GM23338 (cell line): ENCODE data around the gene SF3B4. TPM values are rescaled to one million over a fixed set of nuclear protein-coding genes. Genes with fewer than 3 reads are reported as not detected.
A peak's percentile ranks its signal among the peaks of the same experiment; 100 is the strongest.

Experiments used
- ATAC-seq: fragments of 200-7000 bp; cut with Tn5 transposase; 3 replicates; pipeline ENCODE4 v1.9.1; 2020
- DNase-seq: peaks from one replicate; pipeline ENCODE4 v3.0.0-alpha.2; 2015; ENCODE audit warnings: low spot score
- H2AFZ ChIP-seq: fragments of 200-600 bp; sonication (generic); 2 replicates; pipeline ENCODE4 v1.8.0; 2016; ENCODE audit warnings: antibody characterized with exemption, mild to moderate bottlenecking, moderate library complexity
- H3F3A ChIP-seq: fragments of 200-600 bp; sonication (generic); replicated peaks from 2 replicates; pipeline ENCODE4 v1.8.0; 2017; ENCODE audit warnings: antibody characterized with exemption, mixed run types, low read depth
- H3K27ac ChIP-seq: fragments of 200-600 bp; sonication (generic); 2 replicates; pipeline ENCODE4 v1.6.1; 2016; ENCODE audit warnings: low read depth
- H3K27me3 ChIP-seq: fragments of 200-600 bp; sonication (generic); 2 replicates; pipeline ENCODE4 v1.8.0; 2016; ENCODE audit warnings: mild to moderate bottlenecking, mixed run types, moderate library complexity; ENCODE audit not compliant: insufficient read depth
- H3K36me3 ChIP-seq: fragments of 200-600 bp; sonication (generic); 2 replicates; pipeline ENCODE4 v1.8.0; 2016; ENCODE audit warnings: mild to moderate bottlenecking; ENCODE audit not compliant: insufficient read depth
- H3K4me1 ChIP-seq: fragments of 200-600 bp; sonication (generic); 2 replicates; pipeline ENCODE4 v1.8.0; 2016; ENCODE audit warnings: mild to moderate bottlenecking, moderate library complexity; ENCODE audit not compliant: insufficient read depth
- H3K4me2 ChIP-seq: fragments of 200-600 bp; sonication (generic); 2 replicates; pipeline ENCODE4 v1.7.1; 2017; ENCODE audit warnings: mixed run types
- H3K4me3 ChIP-seq: fragments of 200-600 bp; sonication (generic); 2 replicates; pipeline ENCODE4 v1.6.1; 2016; ENCODE audit warnings: mixed run types
- H3K79me2 ChIP-seq: fragments of 200-600 bp; sonication (generic); replicated peaks from 2 replicates; pipeline ENCODE4 v1.8.0; 2017; ENCODE audit warnings: mild to moderate bottlenecking; ENCODE audit not compliant: insufficient read depth
- H3K9me2 ChIP-seq: fragments of 200-600 bp; sonication (generic); 2 replicates; pipeline ENCODE4 v1.8.0; 2017; ENCODE audit not compliant: insufficient read depth
- H4K20me1 ChIP-seq: fragments of 200-600 bp; sonication (generic); replicated peaks from 2 replicates; pipeline ENCODE4 v1.8.0; 2017; ENCODE audit warnings: mild to moderate bottlenecking; ENCODE audit not compliant: insufficient read depth
- H3K27ac Mint-ChIP-seq: 2 replicates; pipeline ENCODE4 v1.8.0; 2020; ENCODE audit warnings: inconsistent platforms, mild to moderate bottlenecking, moderate library complexity, mixed read lengths
- H3K27me3 Mint-ChIP-seq: 3 replicates; pipeline ENCODE4 v1.8.0; 2022; ENCODE audit warnings: low read depth, mild to moderate bottlenecking, moderate library complexity, mixed read lengths, inconsistent platforms; ENCODE audit not compliant: insufficient read depth, poor library complexity
- H3K36me3 Mint-ChIP-seq: 3 replicates; pipeline ENCODE4 v1.8.0; 2021; ENCODE audit warnings: low read depth, mild to moderate bottlenecking, inconsistent platforms, moderate library complexity, mixed read lengths
- H3K4me1 Mint-ChIP-seq: 3 replicates; pipeline ENCODE4 v1.8.0; 2020; ENCODE audit warnings: mild to moderate bottlenecking, inconsistent platforms, mixed read lengths
- H3K4me3 Mint-ChIP-seq: 3 replicates; pipeline ENCODE4 v1.8.0; 2021; ENCODE audit warnings: moderate library complexity, mild to moderate bottlenecking, inconsistent platforms, mixed read lengths
- H3K9me3 Mint-ChIP-seq: 3 replicates; pipeline ENCODE4 v1.8.0; 2020; ENCODE audit warnings: moderate library complexity, mild to moderate bottlenecking, inconsistent platforms, mixed read lengths
- EZH2 ChIP-seq: fragments of 200-600 bp; sonication (generic); IDR thresholded peaks from one replicate; pipeline ENCODE4 v1.8.0; 2017; ENCODE audit warnings: antibody characterized with exemption, mild to moderate bottlenecking, low read depth; ENCODE audit not compliant: unreplicated experiment
- EZH2phosphoT487 ChIP-seq: fragments of 200-600 bp; sonication (generic); IDR thresholded peaks from one replicate; pipeline ENCODE4 v1.8.1; 2018; ENCODE audit warnings: antibody characterized with exemption; ENCODE audit not compliant: unreplicated experiment
- JUNB ChIP-seq: IDR thresholded peaks from one replicate; pipeline ENCODE4 v1.6.1; 2016; ENCODE audit warnings: antibody characterized with exemption; ENCODE audit not compliant: unreplicated experiment
- POLR2AphosphoS5 ChIP-seq: IDR thresholded peaks from 2 replicates; pipeline ENCODE4 v1.6.1; 2016; ENCODE audit warnings: antibody characterized with exemption, low read depth
- STAT1 ChIP-seq: IDR thresholded peaks from one replicate; pipeline ENCODE4 v1.6.1; 2016; ENCODE audit warnings: antibody characterized with exemption; ENCODE audit not compliant: unreplicated experiment
- ZNF114 ChIP-seq: fragments of 250-450 bp; sonication (Bioruptor Pico); IDR thresholded peaks from 2 replicates; pipeline ENCODE4 v1.5.0; 2020; ENCODE audit warnings: mild to moderate bottlenecking, moderate library complexity
- ZNF331 ChIP-seq: fragments of 250-450 bp; sonication (Bioruptor Pico); IDR thresholded peaks from 2 replicates; pipeline ENCODE4 v1.5.0; 2020; ENCODE audit warnings: low read depth, mild to moderate bottlenecking, moderate library complexity
- polyA plus RNA-seq: library from polyadenylated mRNA; unstranded; fragments of >200 nt; fragmentation: Nextera tagmentation; extraction: Ambion mirVana; gene quantifications from 2 replicates; pipeline ENCODE4 v1.2.1, GENCODE V29; 2016
- total RNA-seq: library from RNA; depleted of rRNA; stranded (reverse); fragments of >200 nt; shearing (Covaris generic); gene quantifications from 2 replicates; pipeline ENCODE4 v1.2.3, GENCODE V29; 2014
- TF ChIP-seq, protein P1 (sequence below), 2 experiments: fragments of 200-600 bp in 1 of 2; sonication (generic) in 1 of 2; conservative IDR thresholded peaks; 2 replicates each; pipeline versions ENCODE4 v1.5.1 to v1.6.1; 2016 to 2017; ENCODE audit warnings: antibody characterized with exemption in 2 of 2, low read depth in 2 of 2, mild to moderate bottlenecking in 2 of 2, moderate library complexity in 1 of 2
- TF ChIP-seq, protein P2 (sequence below): fragments of 250-450 bp; sonication (Bioruptor Pico); IDR thresholded peaks from 2 replicates; pipeline ENCODE4 v1.5.0; 2020; ENCODE audit warnings: mild to moderate bottlenecking, moderate library complexity
- TF ChIP-seq, protein P3 (sequence below): IDR thresholded peaks from one replicate; pipeline ENCODE4 v1.6.1; 2018; ENCODE audit warnings: antibody characterized with exemption; ENCODE audit not compliant: unreplicated experiment
- TF ChIP-seq, protein P4 (sequence below): IDR thresholded peaks from 2 replicates; pipeline ENCODE4 v1.6.1; 2016; ENCODE audit warnings: antibody characterized with exemption

The SF3B4 gene
- total and polyA plus RNA-seq, 2 experiments from 2014 or later = 48.7 to 84.0 TPM

DNA sequence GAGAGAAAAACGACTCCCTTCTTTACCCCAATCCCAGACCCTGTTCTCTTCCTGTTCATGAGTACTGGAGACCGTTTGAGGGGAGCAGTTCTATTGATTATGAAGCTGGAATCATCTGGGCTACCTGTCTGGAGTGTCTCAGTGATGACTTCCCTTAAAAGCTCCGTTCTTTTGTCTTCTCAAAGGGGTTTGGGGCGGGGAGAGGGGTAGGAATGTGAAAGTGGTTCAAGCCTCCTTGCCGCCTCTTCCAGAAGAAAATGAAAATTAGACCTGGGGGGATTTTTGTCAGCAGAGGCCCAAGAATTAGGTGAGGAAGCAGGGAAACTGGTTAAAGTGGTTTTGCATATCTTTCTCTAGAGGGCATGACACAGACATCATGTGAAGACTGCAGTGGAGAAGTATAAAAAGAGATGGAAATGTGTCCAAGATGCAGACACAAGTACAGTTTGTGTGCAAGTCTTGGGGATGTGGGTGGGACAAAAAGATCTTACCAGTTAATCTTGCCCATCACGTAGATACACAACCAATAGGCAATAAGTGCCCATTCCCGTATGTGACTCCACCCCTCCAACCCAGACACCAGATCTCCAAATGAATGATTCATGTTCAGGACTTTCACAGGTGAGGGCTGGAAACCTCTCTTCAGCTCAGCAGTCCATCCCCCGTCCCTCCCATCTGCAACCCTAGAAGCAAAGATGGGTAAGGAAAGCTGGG is 9.5 kb upstream of the SF3B4 start:
- no peaks in the 10 kb centered on the region for H3K27me3 ChIP-seq
- H3K9me3 Mint-ChIP-seq = no peaks in the 10 kb centered on the region
- no peak for TF ChIP-seq JUNB
- no peak for TF ChIP-seq EZH2phosphoT487
- TF ChIP-seq POLR2AphosphoS5 = no peak
- TF ChIP-seq, protein P1, sequence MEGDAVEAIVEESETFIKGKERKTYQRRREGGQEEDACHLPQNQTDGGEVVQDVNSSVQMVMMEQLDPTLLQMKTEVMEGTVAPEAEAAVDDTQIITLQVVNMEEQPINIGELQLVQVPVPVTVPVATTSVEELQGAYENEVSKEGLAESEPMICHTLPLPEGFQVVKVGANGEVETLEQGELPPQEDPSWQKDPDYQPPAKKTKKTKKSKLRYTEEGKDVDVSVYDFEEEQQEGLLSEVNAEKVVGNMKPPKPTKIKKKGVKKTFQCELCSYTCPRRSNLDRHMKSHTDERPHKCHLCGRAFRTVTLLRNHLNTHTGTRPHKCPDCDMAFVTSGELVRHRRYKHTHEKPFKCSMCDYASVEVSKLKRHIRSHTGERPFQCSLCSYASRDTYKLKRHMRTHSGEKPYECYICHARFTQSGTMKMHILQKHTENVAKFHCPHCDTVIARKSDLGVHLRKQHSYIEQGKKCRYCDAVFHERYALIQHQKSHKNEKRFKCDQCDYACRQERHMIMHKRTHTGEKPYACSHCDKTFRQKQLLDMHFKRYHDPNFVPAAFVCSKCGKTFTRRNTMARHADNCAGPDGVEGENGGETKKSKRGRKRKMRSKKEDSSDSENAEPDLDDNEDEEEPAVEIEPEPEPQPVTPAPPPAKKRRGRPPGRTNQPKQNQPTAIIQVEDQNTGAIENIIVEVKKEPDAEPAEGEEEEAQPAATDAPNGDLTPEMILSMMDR (conservative IDR thresholded peaks at IDR 0.05; ENCODE audit: low read depth in 2 of 2) = no peak
- TF ChIP-seq, protein P2, sequence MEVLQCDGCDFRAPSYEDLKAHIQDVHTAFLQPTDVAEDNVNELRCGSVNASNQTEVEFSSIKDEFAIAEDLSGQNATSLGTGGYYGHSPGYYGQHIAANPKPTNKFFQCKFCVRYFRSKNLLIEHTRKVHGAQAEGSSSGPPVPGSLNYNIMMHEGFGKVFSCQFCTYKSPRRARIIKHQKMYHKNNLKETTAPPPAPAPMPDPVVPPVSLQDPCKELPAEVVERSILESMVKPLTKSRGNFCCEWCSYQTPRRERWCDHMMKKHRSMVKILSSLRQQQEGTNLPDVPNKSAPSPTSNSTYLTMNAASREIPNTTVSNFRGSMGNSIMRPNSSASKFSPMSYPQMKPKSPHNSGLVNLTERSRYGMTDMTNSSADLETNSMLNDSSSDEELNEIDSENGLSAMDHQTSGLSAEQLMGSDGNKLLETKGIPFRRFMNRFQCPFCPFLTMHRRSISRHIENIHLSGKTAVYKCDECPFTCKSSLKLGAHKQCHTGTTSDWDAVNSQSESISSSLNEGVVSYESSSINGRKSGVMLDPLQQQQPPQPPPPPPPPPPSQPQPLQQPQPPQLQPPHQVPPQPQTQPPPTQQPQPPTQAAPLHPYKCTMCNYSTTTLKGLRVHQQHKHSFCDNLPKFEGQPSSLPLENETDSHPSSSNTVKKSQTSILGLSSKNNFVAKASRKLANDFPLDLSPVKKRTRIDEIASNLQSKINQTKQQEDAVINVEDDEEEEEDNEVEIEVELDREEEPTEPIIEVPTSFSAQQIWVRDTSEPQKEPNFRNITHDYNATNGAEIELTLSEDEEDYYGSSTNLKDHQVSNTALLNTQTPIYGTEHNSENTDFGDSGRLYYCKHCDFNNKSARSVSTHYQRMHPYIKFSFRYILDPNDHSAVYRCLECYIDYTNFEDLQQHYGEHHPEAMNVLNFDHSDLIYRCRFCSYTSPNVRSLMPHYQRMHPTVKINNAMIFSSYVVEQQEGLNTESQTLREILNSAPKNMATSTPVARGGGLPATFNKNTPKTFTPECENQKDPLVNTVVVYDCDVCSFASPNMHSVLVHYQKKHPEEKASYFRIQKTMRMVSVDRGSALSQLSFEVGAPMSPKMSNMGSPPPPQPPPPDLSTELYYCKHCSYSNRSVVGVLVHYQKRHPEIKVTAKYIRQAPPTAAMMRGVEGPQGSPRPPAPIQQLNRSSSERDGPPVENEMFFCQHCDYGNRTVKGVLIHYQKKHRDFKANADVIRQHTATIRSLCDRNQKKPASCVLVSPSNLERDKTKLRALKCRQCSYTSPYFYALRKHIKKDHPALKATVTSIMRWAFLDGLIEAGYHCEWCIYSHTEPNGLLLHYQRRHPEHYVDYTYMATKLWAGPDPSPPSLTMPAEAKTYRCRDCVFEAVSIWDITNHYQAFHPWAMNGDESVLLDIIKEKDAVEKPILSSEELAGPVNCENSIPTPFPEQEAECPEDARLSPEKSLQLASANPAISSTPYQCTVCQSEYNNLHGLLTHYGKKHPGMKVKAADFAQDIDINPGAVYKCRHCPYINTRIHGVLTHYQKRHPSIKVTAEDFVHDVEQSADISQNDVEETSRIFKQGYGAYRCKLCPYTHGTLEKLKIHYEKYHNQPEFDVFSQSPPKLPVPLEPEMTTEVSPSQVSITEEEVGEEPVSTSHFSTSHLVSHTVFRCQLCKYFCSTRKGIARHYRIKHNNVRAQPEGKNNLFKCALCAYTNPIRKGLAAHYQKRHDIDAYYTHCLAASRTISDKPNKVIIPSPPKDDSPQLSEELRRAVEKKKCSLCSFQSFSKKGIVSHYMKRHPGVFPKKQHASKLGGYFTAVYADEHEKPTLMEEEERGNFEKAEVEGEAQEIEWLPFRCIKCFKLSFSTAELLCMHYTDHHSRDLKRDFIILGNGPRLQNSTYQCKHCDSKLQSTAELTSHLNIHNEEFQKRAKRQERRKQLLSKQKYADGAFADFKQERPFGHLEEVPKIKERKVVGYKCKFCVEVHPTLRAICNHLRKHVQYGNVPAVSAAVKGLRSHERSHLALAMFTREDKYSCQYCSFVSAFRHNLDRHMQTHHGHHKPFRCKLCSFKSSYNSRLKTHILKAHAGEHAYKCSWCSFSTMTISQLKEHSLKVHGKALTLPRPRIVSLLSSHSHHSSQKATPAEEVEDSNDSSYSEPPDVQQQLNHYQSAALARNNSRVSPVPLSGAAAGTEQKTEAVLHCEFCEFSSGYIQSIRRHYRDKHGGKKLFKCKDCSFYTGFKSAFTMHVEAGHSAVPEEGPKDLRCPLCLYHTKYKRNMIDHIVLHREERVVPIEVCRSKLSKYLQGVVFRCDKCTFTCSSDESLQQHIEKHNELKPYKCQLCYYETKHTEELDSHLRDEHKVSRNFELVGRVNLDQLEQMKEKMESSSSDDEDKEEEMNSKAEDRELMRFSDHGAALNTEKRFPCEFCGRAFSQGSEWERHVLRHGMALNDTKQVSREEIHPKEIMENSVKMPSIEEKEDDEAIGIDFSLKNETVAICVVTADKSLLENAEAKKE (CRISPR knock-in tag) = no peak
- TF ChIP-seq STAT1 = no peak
- no peak for TF ChIP-seq ZNF114
- no peak for TF ChIP-seq EZH2
- TF ChIP-seq, protein P3, sequence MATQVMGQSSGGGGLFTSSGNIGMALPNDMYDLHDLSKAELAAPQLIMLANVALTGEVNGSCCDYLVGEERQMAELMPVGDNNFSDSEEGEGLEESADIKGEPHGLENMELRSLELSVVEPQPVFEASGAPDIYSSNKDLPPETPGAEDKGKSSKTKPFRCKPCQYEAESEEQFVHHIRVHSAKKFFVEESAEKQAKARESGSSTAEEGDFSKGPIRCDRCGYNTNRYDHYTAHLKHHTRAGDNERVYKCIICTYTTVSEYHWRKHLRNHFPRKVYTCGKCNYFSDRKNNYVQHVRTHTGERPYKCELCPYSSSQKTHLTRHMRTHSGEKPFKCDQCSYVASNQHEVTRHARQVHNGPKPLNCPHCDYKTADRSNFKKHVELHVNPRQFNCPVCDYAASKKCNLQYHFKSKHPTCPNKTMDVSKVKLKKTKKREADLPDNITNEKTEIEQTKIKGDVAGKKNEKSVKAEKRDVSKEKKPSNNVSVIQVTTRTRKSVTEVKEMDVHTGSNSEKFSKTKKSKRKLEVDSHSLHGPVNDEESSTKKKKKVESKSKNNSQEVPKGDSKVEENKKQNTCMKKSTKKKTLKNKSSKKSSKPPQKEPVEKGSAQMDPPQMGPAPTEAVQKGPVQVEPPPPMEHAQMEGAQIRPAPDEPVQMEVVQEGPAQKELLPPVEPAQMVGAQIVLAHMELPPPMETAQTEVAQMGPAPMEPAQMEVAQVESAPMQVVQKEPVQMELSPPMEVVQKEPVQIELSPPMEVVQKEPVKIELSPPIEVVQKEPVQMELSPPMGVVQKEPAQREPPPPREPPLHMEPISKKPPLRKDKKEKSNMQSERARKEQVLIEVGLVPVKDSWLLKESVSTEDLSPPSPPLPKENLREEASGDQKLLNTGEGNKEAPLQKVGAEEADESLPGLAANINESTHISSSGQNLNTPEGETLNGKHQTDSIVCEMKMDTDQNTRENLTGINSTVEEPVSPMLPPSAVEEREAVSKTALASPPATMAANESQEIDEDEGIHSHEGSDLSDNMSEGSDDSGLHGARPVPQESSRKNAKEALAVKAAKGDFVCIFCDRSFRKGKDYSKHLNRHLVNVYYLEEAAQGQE = no peak
- TF ChIP-seq, protein P4, sequence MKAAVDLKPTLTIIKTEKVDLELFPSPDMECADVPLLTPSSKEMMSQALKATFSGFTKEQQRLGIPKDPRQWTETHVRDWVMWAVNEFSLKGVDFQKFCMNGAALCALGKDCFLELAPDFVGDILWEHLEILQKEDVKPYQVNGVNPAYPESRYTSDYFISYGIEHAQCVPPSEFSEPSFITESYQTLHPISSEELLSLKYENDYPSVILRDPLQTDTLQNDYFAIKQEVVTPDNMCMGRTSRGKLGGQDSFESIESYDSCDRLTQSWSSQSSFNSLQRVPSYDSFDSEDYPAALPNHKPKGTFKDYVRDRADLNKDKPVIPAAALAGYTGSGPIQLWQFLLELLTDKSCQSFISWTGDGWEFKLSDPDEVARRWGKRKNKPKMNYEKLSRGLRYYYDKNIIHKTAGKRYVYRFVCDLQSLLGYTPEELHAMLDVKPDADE = no peak
- no peak for TF ChIP-seq ZNF331 (CRISPR knock-in tag)
- H3K4me2 ChIP-seq = peak overlapping the region; percentile 79
- peaks cover 13% of the 10 kb centered on the region for H3K27me3 Mint-ChIP-seq
- H3K79me2 ChIP-seq = no peaks in the 10 kb centered on the region
- no peaks in the 10 kb centered on the region for H3K36me3 Mint-ChIP-seq
- H4K20me1 ChIP-seq = no peaks in the 10 kb centered on the region
- H3K36me3 ChIP-seq = no peaks in the 10 kb centered on the region
- H3K4me3 ChIP-seq = peak overlapping the region; percentile 64
- H3K4me3 Mint-ChIP-seq = peak overlapping the region; percentile 65
- peaks cover 55% of the 10 kb centered on the region for H3K4me1 ChIP-seq
- H3F3A ChIP-seq = peaks cover 9% of the 10 kb centered on the region; the same call in 1 of the 2 replicates
- H3K9me2 ChIP-seq = no peaks in the 10 kb centered on the region
- peaks cover 56% of the 10 kb centered on the region for H3K4me1 Mint-ChIP-seq
- peak overlapping the region; percentile 64 for H2AFZ ChIP-seq
- H3K27ac Mint-ChIP-seq = peak overlapping the region; percentile 64
- peak; percentile 54 for DNase-seq
- ATAC-seq = peak; percentile 11
- H3K27ac ChIP-seq = no peak overlapping the region
